Right lobe of liver (tissue), 6 donors: Measurements from ENCODE around the gene CCR5AS.
A peak's percentile ranks its signal among the peaks of the same experiment; 100 is the strongest.
"Not testable (repeated sequence)": the region's sequence is repeated elsewhere in the genome, so short reads cannot be mapped to it uniquely, and the experiment has no call there.

Experiments used
- ATAC-seq, 4 donors: fragments of 200-7000 bp; cut with Tn5 transposase; one replicate each; pipeline ENCODE4 v1.9.1; 2020; ENCODE audit warnings: mild to moderate bottlenecking in 4 of 4, moderate library complexity in 4 of 4
- DNase-seq, 3 donors: peaks; one replicate each; pipeline ENCODE4 v3.0.0-alpha.2; 2020
- H3K27ac ChIP-seq, 3 donors: fragments of 200-600 bp; one replicate each; pipeline ENCODE4 v1.8.0; 2022
- H3K27me3 ChIP-seq, 2 donors: fragments of 200-600 bp; one replicate each; pipeline ENCODE4 v1.8.0; 2022
- H3K36me3 ChIP-seq, 4 donors: fragments of 200-600 bp; sonication (generic) in 1 of 4; one replicate each; pipeline versions ENCODE4 v1.5.1 to v1.8.0; 2017 to 2022; ENCODE audit warnings: control low read depth in 1 of 4
- H3K4me1 ChIP-seq, 4 donors: fragments of 200-600 bp; sonication (generic) in 1 of 4; one replicate each; pipeline versions ENCODE4 v1.5.1 to v1.8.0; 2017 to 2022; ENCODE audit warnings: control low read depth in 1 of 4
- H3K4me3 ChIP-seq, 3 donors: fragments of 200-600 bp; one replicate each; pipeline ENCODE4 v1.8.0; 2022
- H3K9me3 ChIP-seq, 4 donors: fragments of 200-600 bp; sonication (generic) in 1 of 4; one replicate each; pipeline versions ENCODE4 v1.5.1 to v1.8.0; 2017 to 2022; ENCODE audit warnings: control low read depth in 1 of 4
- CTCF ChIP-seq, 4 donors: fragments of 200-600 bp in 3 of 4; fragments of 450-650 bp in 1 of 4; IDR thresholded peaks; one replicate each; pipeline versions ENCODE4 v1.5.1 to v1.8.0; 2016 to 2022; ENCODE audit warnings: antibody characterized with exemption in 4 of 4, mild to moderate bottlenecking in 2 of 4
- POLR2A ChIP-seq: fragments of 450-650 bp; IDR thresholded peaks from one replicate; pipeline ENCODE4 v1.6.1; 2017; ENCODE audit warnings: antibody characterized with exemption, mild to moderate bottlenecking
- WGBS: methylation state at CpG from one replicate; pipeline ENCODE4 v1.1.6; 2018; ENCODE audit warnings: low coverage, low lambda C conversion rate; ENCODE audit not compliant: insufficient coverage; ENCODE audit errors: missing lambda C conversion rate; 5-methylcytosine and 5-hydroxymethylcytosine counted together
- intact Hi-C, 2 donors: fragments of 100-400 bp; cut with DNase I; formaldehyde crosslinking; loops; one replicate each; pipeline versions ENCODE4 v1.11.2 to v1.14.1; 2022
- donor health status: DM: no; HTN: yes; CAD: no.
- donor health status: DM: no; HTN: no; CAD: no.
- donor health status: DM: no; HTN: no; CAD: no.
- donor health status: DM: no; HTN: yes; CAD: no.
- donor health status: DM: no; HTN: yes; CAD: no.

Gene CCR5AS

GRCh38 chr3:46407970-46408369 is 1.1 kb upstream of the CCR5AS start:
- Histone ChIP-seq H3K9me3 (no peaks in the 10 kb centered on the region), H3K4me1 (peaks cover 0 to 14% (median 6%) of the 10 kb centered on the region in 4 donors), H3K27me3 (no peaks in the 10 kb centered on the region), H3K27ac (peak overlapping the region; percentile 58 to 83 (median 61)), H3K4me3 (no peak overlapping the region), H3K36me3 (no peaks in the 10 kb centered on the region)
- intact Hi-C loops, result no loop called here
- 61% methylated on average over 7 of the region's 7 CpGs for WGBS
- no peak for TF ChIP-seq POLR2A
- no peak for ATAC-seq
- DNase-seq, result no peak

- no peak overlapping the region for H3K4me3 ChIP-seq
- no peaks in the 10 kb centered on the region for H3K36me3 ChIP-seq
- 46% methylated on average over 4 of the region's 4 CpGs for whole genome bisulfite sequencing
- H3K9me3 ChIP-seq, result no peaks in the 10 kb centered on the region
- intact Hi-C loops, result no loop called here
- peak overlapping the region; percentile 49 to 83 (median 58) for H3K27ac ChIP-seq
- peaks cover 0 to 14% (median 6%) of the 10 kb centered on the region in 4 donors for H3K4me1 ChIP-seq
- peak; percentile 16 to 38 (median 22) for ATAC-seq
- no peak for DNase-seq
- H3K27me3 ChIP-seq, result no peaks in the 10 kb centered on the region
- TF ChIP-seq CTCF (IDR thresholded peaks at IDR 0.05), result no peak
- no peak for TF ChIP-seq POLR2A
These were observed 451 bp downstream of the CCR5AS start for GRCh38 chr3:46406443-46406787.

- Histone ChIP-seq H3K36me3 (no peaks in the 10 kb centered on the region), H3K27ac (peak overlapping the region; percentile 30 to 83 (median 49)), H3K27me3 (no peaks in the 10 kb centered on the region), H3K4me1 (peaks cover 0 to 14% (median 6%) of the 10 kb centered on the region in 4 donors), H3K4me3 (no peak overlapping the region), H3K9me3 (no peaks in the 10 kb centered on the region)
- no peak for TF ChIP-seq POLR2A
- no peak for TF ChIP-seq CTCF (IDR thresholded peaks at IDR 0.05)
- ATAC-seq (peak; percentile 61 to 68 (median 68)), DNase-seq (peak in 1 of 3 donors; percentile 57)
- intact Hi-C loops, result no loop called here
- 22% methylated on average over 10 of the region's 11 CpGs for WGBS
These were observed 1.4 kb downstream of the CCR5AS start for GRCh38 chr3:46405301-46406019.

GRCh38 chr3:46402902-46403301 is 4.0 kb downstream of the CCR5AS start:
- 76% methylated on average over 4 of the region's 4 CpGs for WGBS
- H3K36me3 ChIP-seq, H3K27ac ChIP-seq, H3K9me3 ChIP-seq, H3K4me3 ChIP-seq, ATAC-seq, intact Hi-C loops, H3K27me3 ChIP-seq, DNase-seq: not testable (repeated sequence)
- peaks cover 0 to 14% (median 6%) of the 10 kb centered on the region in 4 donors for H3K4me1 ChIP-seq

GRCh38 chr3:46401579-46401978 is 5.3 kb downstream of the CCR5AS start:
- H3K36me3 ChIP-seq, result no peaks in the 10 kb centered on the region
- TF ChIP-seq CTCF (IDR thresholded peaks at IDR 0.05) (no peak), POLR2A (no peak)
- H3K27me3 ChIP-seq, result no peaks in the 10 kb centered on the region
- no peak overlapping the region for H3K4me3 ChIP-seq
- H3K9me3 ChIP-seq, result no peaks in the 10 kb centered on the region
- no peak overlapping the region for H3K27ac ChIP-seq
- H3K4me1 ChIP-seq, result peaks cover 0 to 14% (median 6%) of the 10 kb centered on the region in 4 donors
- no CpG with 5 or more reads among the region's 2 CpGs for WGBS
- intact Hi-C loops, result no loop called here
- no peak for ATAC-seq
- DNase-seq, result no peak
